BJ (cell line): Measurements from ENCODE around the gene TRIM27. TPM values are rescaled to one million over a fixed set of nuclear protein-coding genes. Genes with fewer than 3 reads are reported as not detected.

ENCODE experiments used
- CTCF ChIA-PET: fragments of 350-600 bp; formaldehyde crosslinking; extraction: SDS; loops from one replicate; lab custom pipeline; 2021; ENCODE audit warnings: antibody characterized with exemption, inconsistent platforms; lab: Yijun Ruan, JAX
- POLR2A ChIA-PET: fragments of 300-600 bp; sonication (Branson Sonifier 250); formaldehyde crosslinking; extraction: SDS; loops from one replicate; lab custom pipeline; 2021; ENCODE audit warnings: antibody characterized with exemption; lab: Charles Lee
- DNase-seq: peaks from one replicate; pipeline ENCODE4 v3.0.0-alpha.2; 2011; ENCODE audit warnings: low read depth
- H3K27me3 ChIP-seq: 2 replicates; pipeline ENCODE4 v1.6.0; 2011; ENCODE audit warnings: low read length; ENCODE audit not compliant: control insufficient read depth, insufficient read depth
- H3K36me3 ChIP-seq: 2 replicates; pipeline ENCODE4 v1.5.1; 2011; ENCODE audit warnings: low read length; ENCODE audit not compliant: control insufficient read depth, insufficient read depth
- H3K4me3 ChIP-seq: 2 replicates; pipeline ENCODE4 v1.5.1; 2011; ENCODE audit warnings: low read depth, mild to moderate bottlenecking, control low read depth, low read length
- CTCF ChIP-seq: IDR thresholded peaks from 2 replicates; pipeline ENCODE4 v1.5.1; 2011; ENCODE audit warnings: low read depth, mild to moderate bottlenecking, control low read depth, inconsistent platforms, low read length, moderate library complexity; ENCODE audit not compliant: insufficient read depth
- polyA plus RNA-seq: library from polyadenylated mRNA; depleted of rRNA; stranded (reverse); fragments of >200 nt; gene quantifications from 2 replicates; pipeline ENCODE4 v1.2.3, GENCODE V29; 2011

The TRIM27 gene
- polyA plus RNA-seq, 1 experiment, result 47.3 TPM

- CTCF ChIA-PET, result no interaction called here
- Histone ChIP-seq H3K4me3 (no peak overlapping the region), H3K36me3 (no peaks in the 10 kb centered on the region), H3K27me3 (no peaks in the 10 kb centered on the region; the same call in 1 of the 2 replicates)
- POLR2A ChIA-PET, result no interaction called here
- no peak for DNase-seq
- no peak for TF ChIP-seq CTCF
Observed at GRCh38 chr6:28927846-28928245, 4.1 kb upstream of the TRIM27 start.

DNA sequence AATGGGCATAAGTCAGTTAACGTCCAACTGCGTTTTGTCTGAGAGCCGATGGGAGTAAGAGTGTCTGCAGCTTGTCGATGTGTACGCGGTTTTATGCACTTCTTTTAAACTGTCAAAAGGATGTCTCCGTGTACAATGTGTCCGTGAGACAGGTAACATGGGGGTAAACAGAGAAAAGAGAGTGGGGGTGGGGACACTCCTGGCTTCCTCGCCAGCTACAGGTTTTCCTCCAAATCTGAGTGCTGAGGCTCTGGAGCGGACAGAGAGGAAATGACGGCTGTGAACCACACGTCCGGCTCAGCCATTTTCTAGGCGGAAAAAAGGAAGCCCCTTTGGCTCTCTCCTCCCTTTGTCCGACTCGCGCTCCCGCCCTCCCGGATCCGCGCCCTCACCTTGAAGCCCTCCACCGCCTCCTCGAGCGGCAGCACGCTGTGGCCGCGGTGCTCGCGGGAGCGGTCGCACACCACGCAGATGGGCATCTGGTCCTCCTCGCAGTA lies 916 bp downstream of the TRIM27 start:
- DNase-seq, result no peak
- no peak for TF ChIP-seq CTCF
- Histone ChIP-seq H3K4me3 (peak overlapping the region; percentile 63), H3K36me3 (peaks cover 7% of the 10 kb centered on the region), H3K27me3 (no peaks in the 10 kb centered on the region; the same call in 1 of the 2 replicates)
- POLR2A ChIA-PET, result interaction anchor here (0.6 kb wide), 1 partner anchor 1030 kb away, joined by 3 read pairs; a partner anchor contains a TSS
- CTCF ChIA-PET, result interaction anchor here (1.1 to 1.5 kb wide), 3 partner anchors 18 to 85 kb away, joined by 3 to 4 read pairs (median 4); no protein-coding TSS in a partner anchor

DNA sequence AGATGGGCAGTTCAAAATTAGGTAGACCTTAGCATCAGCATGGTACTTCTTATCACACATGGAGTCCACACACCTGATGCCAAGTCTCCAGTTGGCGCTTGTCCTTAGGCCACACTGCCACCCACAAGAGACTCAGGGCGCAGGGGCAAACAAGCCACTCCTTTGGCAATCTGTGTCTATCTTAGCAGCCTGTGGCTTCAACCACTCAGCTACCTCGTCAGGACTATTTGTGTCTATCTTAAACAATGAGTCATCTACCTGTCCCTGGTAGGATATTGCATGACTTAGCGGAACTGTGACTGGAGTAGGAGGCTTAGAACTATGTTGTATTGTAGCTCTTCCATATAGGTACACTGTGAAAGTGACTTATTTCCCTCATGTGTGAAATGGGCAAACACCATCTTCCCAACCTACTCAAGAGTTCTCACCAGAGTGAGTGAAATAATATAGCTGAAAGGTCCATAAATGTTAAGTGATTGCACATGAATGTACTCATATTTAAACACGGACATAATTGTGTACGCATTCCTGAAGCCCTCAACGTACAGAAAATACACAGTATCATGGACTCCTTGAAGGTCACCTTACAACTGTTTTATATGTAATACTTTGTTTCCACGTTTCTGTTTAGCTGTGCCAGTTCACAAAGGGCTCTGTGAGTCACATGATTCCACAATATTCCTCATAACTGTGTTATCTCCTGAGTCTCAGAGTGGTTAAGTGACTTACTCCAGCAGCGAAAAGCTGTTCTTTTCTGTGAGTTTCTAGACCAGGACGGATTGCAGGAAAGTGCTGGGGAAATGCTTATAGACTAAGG lies 1.6 kb downstream of the TRIM27 start:
- Histone ChIP-seq H3K36me3 (peaks cover 7% of the 10 kb centered on the region), H3K4me3 (peak overlapping the region; percentile 63), H3K27me3 (no peaks in the 10 kb centered on the region)
- no peak for TF ChIP-seq CTCF
- POLR2A ChIA-PET, result interaction anchor here (0.6 kb wide), 1 partner anchor 1029 kb away, joined by 3 read pairs; a partner anchor contains a TSS
- DNase-seq, result no peak
- CTCF ChIA-PET, result interaction anchor here (1.1 to 1.5 kb wide), 3 partner anchors 18 to 85 kb away, joined by 3 to 4 read pairs (median 4); no protein-coding TSS in a partner anchor

GRCh38 chr6:28920281-28920680 lies 3.5 kb downstream of the TRIM27 start:
- Histone ChIP-seq H3K36me3 (peaks cover 9% of the 10 kb centered on the region), H3K27me3 (no peaks in the 10 kb centered on the region), H3K4me3 (no peak overlapping the region)
- TF ChIP-seq CTCF, result no peak
- ChIA-PET POLR2A (interaction anchor here (0.7 kb wide), 1 partner anchor 63 kb away, joined by 6 read pairs; no protein-coding TSS in a partner anchor), CTCF (interaction anchor here (1.2 kb wide), 1 partner anchor 62 kb away, joined by 5 read pairs; no protein-coding TSS in a partner anchor)
- no peak for DNase-seq

DNA sequence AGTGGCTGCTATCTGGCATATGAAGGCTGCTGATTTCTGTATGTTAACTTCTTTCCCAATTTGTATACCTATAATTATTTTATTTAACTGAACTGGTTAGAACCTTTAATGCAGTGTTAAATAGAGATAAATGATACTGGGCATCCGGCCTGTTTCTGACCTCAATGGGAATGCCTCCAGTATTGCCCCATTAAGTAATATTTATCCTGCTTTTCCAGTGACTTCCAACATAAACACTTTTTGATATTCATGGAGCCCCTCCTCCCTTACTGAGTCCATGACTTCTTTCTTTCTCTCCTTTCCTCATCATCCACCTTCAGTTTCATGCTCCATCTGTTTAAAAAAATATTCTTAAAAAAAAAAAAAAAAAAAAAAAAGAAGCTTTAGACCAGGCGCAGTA lies 8.8 kb downstream of the TRIM27 start:
- peaks cover 16% of the 10 kb centered on the region for H3K36me3 ChIP-seq

More for the DNA sequence above, 8.8 kb downstream of the TRIM27 start:
- no peak overlapping the region for H3K4me3 ChIP-seq
- POLR2A ChIA-PET, result interaction anchor here (0.6 kb wide), 1 partner anchor 9 kb away, joined by 3 read pairs; no protein-coding TSS in a partner anchor
- TF ChIP-seq CTCF, result no peak
- DNase-seq, result no peak
- no peaks in the 10 kb centered on the region for H3K27me3 ChIP-seq
- CTCF ChIA-PET, result interaction anchor here (1.3 kb wide), 1 partner anchor 9 kb away, joined by 4 read pairs; the partner anchor contains the start of gene TRIM27
